Suprapubic skin (tissue), 4 donors: Measurements from ENCODE around the gene S1PR5. TPM values are rescaled to one million over a fixed set of nuclear protein-coding genes. Genes with fewer than 3 reads are reported as not detected.

ENCODE experiments used
- DNase-seq, 2 donors: peaks; one replicate each; pipeline ENCODE4 v3.0.0-alpha.2; 2019; ENCODE audit warnings: low spot score in 2 of 2
- H3K27ac ChIP-seq: fragments of 200-600 bp; sonication (generic); one replicate; pipeline ENCODE4 v1.5.1; 2019
- H3K27me3 ChIP-seq: fragments of 200-600 bp; sonication (generic); one replicate; pipeline ENCODE4 v1.5.1; 2019
- H3K36me3 ChIP-seq: fragments of 200-600 bp; sonication (generic); one replicate; pipeline ENCODE4 v1.5.1; 2019
- H3K4me1 ChIP-seq: fragments of 200-600 bp; sonication (generic); one replicate; pipeline ENCODE4 v1.5.1; 2019
- H3K4me3 ChIP-seq: fragments of 200-600 bp; sonication (generic); one replicate; pipeline ENCODE4 v1.5.1; 2019; ENCODE audit warnings: mild to moderate bottlenecking
- H3K9me3 ChIP-seq: fragments of 200-600 bp; sonication (generic); one replicate; pipeline ENCODE4 v1.5.1; 2019
- EP300 ChIP-seq: sonication (generic); formaldehyde crosslinking; IDR thresholded peaks from one replicate; pipeline ENCODE4 v1.6.1; 2017; ENCODE audit warnings: antibody characterized with exemption
- POLR2A ChIP-seq, 2 donors: fragments of 450-650 bp; IDR thresholded peaks; one replicate each; pipeline ENCODE4 v1.6.1; 2017; ENCODE audit warnings: antibody characterized with exemption in 2 of 2, mild to moderate bottlenecking in 2 of 2, moderate library complexity in 2 of 2
- POLR2AphosphoS5 ChIP-seq, 3 donors: sonication (generic); formaldehyde crosslinking; IDR thresholded peaks; one replicate each; pipeline ENCODE4 v1.6.1; 2017; ENCODE audit warnings: antibody characterized with exemption in 3 of 3
- WGBS: methylation state at CpG from one replicate; pipeline ENCODE4 v1.1.5; 2018; 5-methylcytosine and 5-hydroxymethylcytosine counted together
- total RNA-seq, 4 donors: library from RNA; depleted of rRNA; stranded (reverse); fragments of >200 nt; gene quantifications; one replicate each; pipeline ENCODE4 v1.1.0, GENCODE V29; 2016
- TF ChIP-seq, protein P1 (sequence below), 2 donors: fragments of 200-600 bp in 1 of 2; fragments of 450-650 bp in 1 of 2; sonication (generic) in 1 of 2; IDR thresholded peaks; one replicate each; pipeline ENCODE4 v1.5.1; 2016 to 2019; ENCODE audit warnings: antibody characterized with exemption in 2 of 2, mild to moderate bottlenecking in 1 of 2, moderate library complexity in 1 of 2

S1PR5 gene
- total RNA-seq, 4 donors from 2014 or later, result 19.2 to 63.8 (median 26.8) TPM

DNA sequence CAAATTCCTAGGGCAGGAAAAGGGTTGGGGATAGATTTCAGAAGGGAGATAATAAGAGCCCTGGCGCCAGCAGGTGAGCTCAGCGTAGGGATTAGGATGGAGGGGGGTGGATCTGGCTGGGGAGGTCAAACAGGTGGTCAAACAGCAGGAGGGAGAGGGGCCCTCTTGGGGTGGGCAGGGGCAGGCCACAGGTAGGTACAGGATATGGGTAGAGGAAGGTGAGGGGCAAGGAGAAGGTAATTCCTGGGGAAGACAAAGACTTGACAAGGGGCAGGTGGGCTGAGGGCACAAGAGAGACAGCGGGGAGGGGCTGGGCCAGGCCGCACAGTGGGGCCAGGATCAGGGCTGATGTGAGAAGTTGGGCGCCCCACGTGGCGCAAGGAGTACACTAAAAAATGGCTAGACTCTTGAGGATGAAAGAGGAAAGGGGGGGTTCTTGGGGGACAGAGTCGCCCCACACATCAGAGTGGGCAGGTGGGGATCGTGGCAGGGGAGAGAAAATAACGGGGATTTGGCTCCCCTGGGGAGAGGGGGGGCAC lies 47.9 kb upstream of the S1PR5 start:
- TF ChIP-seq, protein P1, sequence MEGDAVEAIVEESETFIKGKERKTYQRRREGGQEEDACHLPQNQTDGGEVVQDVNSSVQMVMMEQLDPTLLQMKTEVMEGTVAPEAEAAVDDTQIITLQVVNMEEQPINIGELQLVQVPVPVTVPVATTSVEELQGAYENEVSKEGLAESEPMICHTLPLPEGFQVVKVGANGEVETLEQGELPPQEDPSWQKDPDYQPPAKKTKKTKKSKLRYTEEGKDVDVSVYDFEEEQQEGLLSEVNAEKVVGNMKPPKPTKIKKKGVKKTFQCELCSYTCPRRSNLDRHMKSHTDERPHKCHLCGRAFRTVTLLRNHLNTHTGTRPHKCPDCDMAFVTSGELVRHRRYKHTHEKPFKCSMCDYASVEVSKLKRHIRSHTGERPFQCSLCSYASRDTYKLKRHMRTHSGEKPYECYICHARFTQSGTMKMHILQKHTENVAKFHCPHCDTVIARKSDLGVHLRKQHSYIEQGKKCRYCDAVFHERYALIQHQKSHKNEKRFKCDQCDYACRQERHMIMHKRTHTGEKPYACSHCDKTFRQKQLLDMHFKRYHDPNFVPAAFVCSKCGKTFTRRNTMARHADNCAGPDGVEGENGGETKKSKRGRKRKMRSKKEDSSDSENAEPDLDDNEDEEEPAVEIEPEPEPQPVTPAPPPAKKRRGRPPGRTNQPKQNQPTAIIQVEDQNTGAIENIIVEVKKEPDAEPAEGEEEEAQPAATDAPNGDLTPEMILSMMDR (IDR thresholded peaks at IDR 0.05), result peak in 1 of 2 donors; percentile 11
- TF ChIP-seq EP300, result no peak
- peaks cover 21% of the 10 kb centered on the region for H3K36me3 ChIP-seq
- peak overlapping the region; percentile 89 for H3K27ac ChIP-seq
- no peaks in the 10 kb centered on the region for H3K27me3 ChIP-seq
- no peaks in the 10 kb centered on the region for H3K9me3 ChIP-seq
- H3K4me3 ChIP-seq, result peak overlapping the region; percentile 92
- 14% methylated on average over 10 of the region's 10 CpGs for WGBS
- peaks cover 44% of the 10 kb centered on the region for H3K4me1 ChIP-seq
- DNase-seq, result peak in 1 of 2 donors; percentile 73

DNA sequence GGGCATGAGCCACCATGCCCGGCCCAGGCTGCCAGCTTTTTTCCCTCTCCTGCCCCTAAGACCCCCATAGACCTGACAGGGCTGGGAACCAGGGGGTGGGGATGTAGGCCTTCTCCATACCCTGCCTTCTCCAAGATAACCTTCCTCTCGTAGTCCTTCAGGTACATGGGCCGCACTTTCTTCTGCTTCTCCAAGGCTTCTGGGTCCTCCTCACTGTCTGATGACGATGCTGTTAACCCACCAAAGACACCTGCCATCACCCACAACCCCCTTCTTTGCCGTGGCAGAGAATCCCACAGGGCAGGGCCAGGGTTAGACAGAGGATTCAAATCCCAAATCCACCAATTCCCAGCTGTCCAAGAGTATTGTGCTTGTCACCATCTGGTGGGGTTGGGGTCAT lies 45.4 kb upstream of the S1PR5 start:
- no peak for DNase-seq
- peaks cover 46% of the 10 kb centered on the region for H3K36me3 ChIP-seq
- no peak overlapping the region for H3K27ac ChIP-seq
- H3K4me3 ChIP-seq, result no peak overlapping the region
- H3K9me3 ChIP-seq, result no peaks in the 10 kb centered on the region
- no peaks in the 10 kb centered on the region for H3K27me3 ChIP-seq
- H3K4me1 ChIP-seq, result peaks cover 28% of the 10 kb centered on the region
- no peak for TF ChIP-seq POLR2A (IDR thresholded peaks at IDR 0.05)
- TF ChIP-seq, protein P1 (IDR thresholded peaks at IDR 0.05), result no peak
- TF ChIP-seq EP300, result no peak
- TF ChIP-seq POLR2AphosphoS5 (IDR thresholded peaks at IDR 0.05), result no peak
- 90% methylated on average over 5 of the region's 5 CpGs for WGBS

DNA sequence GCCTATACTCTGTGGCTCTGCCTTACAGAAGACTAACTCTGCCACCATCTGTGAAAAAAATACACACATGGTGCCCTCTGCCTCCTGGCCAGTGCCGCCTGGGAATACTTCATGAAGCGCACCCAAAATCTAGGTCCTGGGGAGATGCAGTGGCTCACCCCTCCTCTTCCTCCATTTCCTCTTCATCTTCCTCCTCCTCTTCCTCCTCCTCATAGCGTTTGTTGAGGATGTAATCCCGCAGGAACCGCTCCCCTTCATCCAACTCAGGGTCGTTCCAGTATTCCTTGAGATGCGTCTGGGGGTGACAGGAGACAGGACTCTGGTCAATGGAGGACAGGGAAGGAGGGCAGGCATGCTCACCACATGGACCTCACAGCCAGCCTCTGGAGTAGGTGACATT lies 42.9 kb upstream of the S1PR5 start:
- H3K36me3 ChIP-seq, result peaks cover 66% of the 10 kb centered on the region

DNA sequence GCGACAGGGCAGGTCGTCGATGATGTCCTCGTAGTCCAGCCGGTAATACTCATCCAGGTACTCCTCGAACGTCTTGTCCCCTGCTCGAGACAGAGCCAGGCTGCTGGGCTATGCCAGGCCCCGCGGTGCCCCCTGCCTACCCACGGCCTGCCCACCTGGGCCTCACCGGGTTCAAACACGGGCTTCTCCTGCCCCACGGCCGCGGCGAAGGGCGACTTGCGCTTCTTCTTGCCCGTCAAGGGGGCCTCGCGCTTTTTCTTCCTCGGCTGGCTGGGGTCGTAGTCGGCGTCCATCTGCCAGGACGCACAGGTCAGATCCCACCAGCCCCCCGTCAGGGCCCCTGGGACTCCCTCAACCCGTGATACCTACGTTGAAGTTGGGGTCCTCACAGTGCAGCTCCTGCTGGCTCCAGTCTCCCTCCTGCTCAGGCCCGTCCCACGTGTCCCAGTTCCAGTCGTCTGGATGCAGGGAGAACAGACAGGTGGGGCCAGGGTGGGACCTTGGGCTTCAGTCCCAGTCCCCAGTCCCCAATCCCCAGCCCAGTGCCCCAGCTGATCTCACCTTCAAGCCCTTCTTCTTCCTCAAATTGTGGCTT lies 40.5 kb upstream of the S1PR5 start:
- Histone ChIP-seq H3K4me1 (peaks cover 36% of the 10 kb centered on the region), H3K27ac (no peak overlapping the region), H3K36me3 (peaks cover 88% of the 10 kb centered on the region), H3K4me3 (no peak overlapping the region), H3K27me3 (no peaks in the 10 kb centered on the region), H3K9me3 (no peaks in the 10 kb centered on the region)
- TF ChIP-seq, protein P1 (IDR thresholded peaks at IDR 0.05), result no peak
- TF ChIP-seq EP300, result no peak
- TF ChIP-seq POLR2A (IDR thresholded peaks at IDR 0.05), result no peak
- TF ChIP-seq POLR2AphosphoS5 (IDR thresholded peaks at IDR 0.05), result no peak
- 92% methylated on average over 32 of the region's 33 CpGs for WGBS
- DNase-seq, result no peak

More for the DNA sequence above, 42.9 kb upstream of the S1PR5 start:
- Histone ChIP-seq H3K27me3 (no peaks in the 10 kb centered on the region), H3K9me3 (no peaks in the 10 kb centered on the region), H3K4me1 (peaks cover 21% of the 10 kb centered on the region), H3K4me3 (no peak overlapping the region), H3K27ac (no peak overlapping the region)
- WGBS, result 81% methylated on average over 6 of the region's 7 CpGs
- no peak for TF ChIP-seq EP300
- no peak for TF ChIP-seq POLR2A (IDR thresholded peaks at IDR 0.05)
- TF ChIP-seq, protein P1 (IDR thresholded peaks at IDR 0.05), result no peak
- no peak for TF ChIP-seq POLR2AphosphoS5 (IDR thresholded peaks at IDR 0.05)
- no peak for DNase-seq

DNA sequence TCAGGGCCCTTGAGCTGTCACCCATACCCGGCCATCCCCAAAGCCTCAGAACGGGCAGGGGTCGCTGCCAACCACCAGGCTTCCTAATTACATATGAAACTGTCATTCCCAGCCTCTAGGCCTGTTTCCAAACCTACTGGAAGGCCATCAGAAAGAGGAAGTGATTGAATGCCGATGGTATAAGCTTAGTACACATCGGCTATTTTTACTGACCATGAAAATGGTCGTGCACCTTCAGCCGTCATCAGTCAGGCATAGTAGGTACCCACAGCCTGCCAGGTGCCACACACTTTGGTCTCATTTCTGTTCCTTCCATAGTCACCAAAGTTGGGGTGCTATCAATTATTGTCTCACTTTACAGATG lies 38.3 kb upstream of the S1PR5 start:
- Histone ChIP-seq H3K4me1 (peaks cover 42% of the 10 kb centered on the region), H3K27ac (peak overlapping the region; percentile 50), H3K27me3 (no peaks in the 10 kb centered on the region), H3K36me3 (peaks cover 91% of the 10 kb centered on the region), H3K9me3 (no peaks in the 10 kb centered on the region), H3K4me3 (no peak overlapping the region)
- TF ChIP-seq POLR2AphosphoS5 (IDR thresholded peaks at IDR 0.05) (no peak), EP300 (no peak), POLR2A (IDR thresholded peaks at IDR 0.05) (no peak)
- TF ChIP-seq, protein P1 (IDR thresholded peaks at IDR 0.05), result no peak
- WGBS, result 54% methylated on average over 7 of the region's 7 CpGs
- no peak for DNase-seq
